ENCODE measurements around the gene ARID1B.

DNA sequence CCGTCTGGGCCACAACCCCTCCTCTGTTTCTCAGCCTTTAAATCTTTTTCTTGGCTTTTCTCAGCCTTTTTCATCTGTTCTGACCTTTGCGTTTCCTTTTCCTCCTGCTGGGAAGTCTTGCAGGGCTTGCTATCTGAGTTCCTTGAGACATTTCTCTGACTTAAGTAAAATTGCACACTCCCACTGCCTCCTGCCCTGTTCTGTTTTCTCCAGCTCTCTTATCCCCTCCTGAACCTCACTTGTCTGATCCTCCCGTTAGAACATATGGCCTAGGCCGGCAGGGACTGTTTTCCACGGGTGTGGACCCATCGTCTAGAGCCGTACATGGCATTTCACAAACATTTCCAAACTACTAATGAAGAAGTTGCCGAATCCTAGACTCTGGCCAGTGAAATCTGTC lies 63.0 kb downstream of the ARID1B start:
- TF ChIP-seq, protein P1, sequence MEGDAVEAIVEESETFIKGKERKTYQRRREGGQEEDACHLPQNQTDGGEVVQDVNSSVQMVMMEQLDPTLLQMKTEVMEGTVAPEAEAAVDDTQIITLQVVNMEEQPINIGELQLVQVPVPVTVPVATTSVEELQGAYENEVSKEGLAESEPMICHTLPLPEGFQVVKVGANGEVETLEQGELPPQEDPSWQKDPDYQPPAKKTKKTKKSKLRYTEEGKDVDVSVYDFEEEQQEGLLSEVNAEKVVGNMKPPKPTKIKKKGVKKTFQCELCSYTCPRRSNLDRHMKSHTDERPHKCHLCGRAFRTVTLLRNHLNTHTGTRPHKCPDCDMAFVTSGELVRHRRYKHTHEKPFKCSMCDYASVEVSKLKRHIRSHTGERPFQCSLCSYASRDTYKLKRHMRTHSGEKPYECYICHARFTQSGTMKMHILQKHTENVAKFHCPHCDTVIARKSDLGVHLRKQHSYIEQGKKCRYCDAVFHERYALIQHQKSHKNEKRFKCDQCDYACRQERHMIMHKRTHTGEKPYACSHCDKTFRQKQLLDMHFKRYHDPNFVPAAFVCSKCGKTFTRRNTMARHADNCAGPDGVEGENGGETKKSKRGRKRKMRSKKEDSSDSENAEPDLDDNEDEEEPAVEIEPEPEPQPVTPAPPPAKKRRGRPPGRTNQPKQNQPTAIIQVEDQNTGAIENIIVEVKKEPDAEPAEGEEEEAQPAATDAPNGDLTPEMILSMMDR (CRISPR knock-in tag; IDR thresholded peaks at IDR 0.05) = no peak
- TF ChIP-seq, protein P2, sequence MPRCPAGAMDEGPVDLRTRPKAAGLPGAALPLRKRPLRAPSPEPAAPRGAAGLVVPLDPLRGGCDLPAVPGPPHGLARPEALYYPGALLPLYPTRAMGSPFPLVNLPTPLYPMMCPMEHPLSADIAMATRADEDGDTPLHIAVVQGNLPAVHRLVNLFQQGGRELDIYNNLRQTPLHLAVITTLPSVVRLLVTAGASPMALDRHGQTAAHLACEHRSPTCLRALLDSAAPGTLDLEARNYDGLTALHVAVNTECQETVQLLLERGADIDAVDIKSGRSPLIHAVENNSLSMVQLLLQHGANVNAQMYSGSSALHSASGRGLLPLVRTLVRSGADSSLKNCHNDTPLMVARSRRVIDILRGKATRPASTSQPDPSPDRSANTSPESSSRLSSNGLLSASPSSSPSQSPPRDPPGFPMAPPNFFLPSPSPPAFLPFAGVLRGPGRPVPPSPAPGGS (CRISPR knock-in tag; IDR thresholded peaks at IDR 0.05) = no peak
- TF ChIP-seq POLR2AphosphoS5 (IDR thresholded peaks at IDR 0.05; ENCODE audit: low read depth, low read length) (no peak), TCF7 (IDR thresholded peaks at IDR 0.05; ENCODE audit: low read depth) (no peak), TP53 (CRISPR knock-in tag; conservative IDR thresholded peaks at IDR 0.05) (no peak), ZNF547 (CRISPR knock-in tag; IDR thresholded peaks at IDR 0.05) (no peak), PAX8 (CRISPR knock-in tag; IDR thresholded peaks at IDR 0.05; ENCODE audit: borderline replicate concordance) (no peak), ZMYM2 (CRISPR knock-in tag; IDR thresholded peaks at IDR 0.05) (no peak)
- TF ChIP-seq, protein P3, sequence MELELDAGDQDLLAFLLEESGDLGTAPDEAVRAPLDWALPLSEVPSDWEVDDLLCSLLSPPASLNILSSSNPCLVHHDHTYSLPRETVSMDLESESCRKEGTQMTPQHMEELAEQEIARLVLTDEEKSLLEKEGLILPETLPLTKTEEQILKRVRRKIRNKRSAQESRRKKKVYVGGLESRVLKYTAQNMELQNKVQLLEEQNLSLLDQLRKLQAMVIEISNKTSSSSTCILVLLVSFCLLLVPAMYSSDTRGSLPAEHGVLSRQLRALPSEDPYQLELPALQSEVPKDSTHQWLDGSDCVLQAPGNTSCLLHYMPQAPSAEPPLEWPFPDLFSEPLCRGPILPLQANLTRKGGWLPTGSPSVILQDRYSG (CRISPR knock-in tag; IDR thresholded peaks at IDR 0.05) = no peak
